ENCODE data around the gene TJP1.

DNA sequence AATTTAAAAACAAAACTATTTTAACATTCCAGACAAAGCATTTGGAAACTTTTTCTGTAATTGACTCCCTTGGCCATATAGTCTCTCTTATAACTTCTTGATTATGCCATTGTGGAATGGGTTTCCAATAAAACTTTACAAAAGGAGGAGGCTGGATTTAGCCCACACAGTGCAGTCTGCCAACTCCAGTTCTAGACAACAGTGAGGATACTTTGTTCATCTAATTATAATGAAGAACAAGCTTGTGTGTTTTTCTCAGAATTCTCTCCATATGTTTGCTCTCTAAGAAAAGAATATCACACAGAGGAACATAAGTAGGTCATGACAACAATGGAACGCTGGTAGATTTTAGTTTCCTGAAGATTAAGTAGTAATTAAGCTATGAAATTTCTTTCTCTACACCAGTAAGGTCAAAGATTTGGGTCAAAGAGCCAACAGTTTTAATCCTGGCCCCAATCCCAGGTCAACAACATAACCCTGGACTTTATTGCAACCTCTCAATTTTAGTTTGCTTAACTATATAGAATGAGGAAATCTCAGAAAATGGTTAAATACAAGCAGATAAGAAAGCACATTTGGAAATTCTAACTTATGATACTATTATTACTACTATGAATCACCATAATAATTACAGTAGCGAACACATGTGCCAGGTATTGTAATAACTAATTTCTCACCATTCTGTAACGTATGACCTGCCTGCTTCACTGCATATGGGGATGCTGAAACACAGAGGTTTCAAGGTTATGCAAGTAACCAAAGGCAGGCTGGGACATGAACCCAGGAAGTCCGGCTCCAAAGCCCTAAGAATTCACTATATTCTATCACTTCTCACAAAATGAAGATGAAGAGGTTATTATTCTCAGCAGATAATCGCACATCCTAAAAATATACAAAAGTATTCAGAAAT lies 65.7 kb downstream of the TJP1 start:
- TF ChIP-seq, protein P1, sequence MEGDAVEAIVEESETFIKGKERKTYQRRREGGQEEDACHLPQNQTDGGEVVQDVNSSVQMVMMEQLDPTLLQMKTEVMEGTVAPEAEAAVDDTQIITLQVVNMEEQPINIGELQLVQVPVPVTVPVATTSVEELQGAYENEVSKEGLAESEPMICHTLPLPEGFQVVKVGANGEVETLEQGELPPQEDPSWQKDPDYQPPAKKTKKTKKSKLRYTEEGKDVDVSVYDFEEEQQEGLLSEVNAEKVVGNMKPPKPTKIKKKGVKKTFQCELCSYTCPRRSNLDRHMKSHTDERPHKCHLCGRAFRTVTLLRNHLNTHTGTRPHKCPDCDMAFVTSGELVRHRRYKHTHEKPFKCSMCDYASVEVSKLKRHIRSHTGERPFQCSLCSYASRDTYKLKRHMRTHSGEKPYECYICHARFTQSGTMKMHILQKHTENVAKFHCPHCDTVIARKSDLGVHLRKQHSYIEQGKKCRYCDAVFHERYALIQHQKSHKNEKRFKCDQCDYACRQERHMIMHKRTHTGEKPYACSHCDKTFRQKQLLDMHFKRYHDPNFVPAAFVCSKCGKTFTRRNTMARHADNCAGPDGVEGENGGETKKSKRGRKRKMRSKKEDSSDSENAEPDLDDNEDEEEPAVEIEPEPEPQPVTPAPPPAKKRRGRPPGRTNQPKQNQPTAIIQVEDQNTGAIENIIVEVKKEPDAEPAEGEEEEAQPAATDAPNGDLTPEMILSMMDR (IDR thresholded peaks at IDR 0.05), result no peak
- no peak for TF ChIP-seq POLR2A (IDR thresholded peaks at IDR 0.05)
